ENCODE measurements around the gene GPR162. TPM values are rescaled to one million over a fixed set of nuclear protein-coding genes. Genes with fewer than 3 reads are reported as not detected.
A peak's percentile ranks its signal among the peaks of the same experiment; 100 is the strongest.
"Not testable (repeated sequence)": the region's sequence is repeated elsewhere in the genome, so short reads cannot be mapped to it uniquely, and the experiment has no call there.

GPR162 gene
- polyA plus RNA-seq, 4 donors = 26.1 to 31.5 (median 29.5) TPM

DNA sequence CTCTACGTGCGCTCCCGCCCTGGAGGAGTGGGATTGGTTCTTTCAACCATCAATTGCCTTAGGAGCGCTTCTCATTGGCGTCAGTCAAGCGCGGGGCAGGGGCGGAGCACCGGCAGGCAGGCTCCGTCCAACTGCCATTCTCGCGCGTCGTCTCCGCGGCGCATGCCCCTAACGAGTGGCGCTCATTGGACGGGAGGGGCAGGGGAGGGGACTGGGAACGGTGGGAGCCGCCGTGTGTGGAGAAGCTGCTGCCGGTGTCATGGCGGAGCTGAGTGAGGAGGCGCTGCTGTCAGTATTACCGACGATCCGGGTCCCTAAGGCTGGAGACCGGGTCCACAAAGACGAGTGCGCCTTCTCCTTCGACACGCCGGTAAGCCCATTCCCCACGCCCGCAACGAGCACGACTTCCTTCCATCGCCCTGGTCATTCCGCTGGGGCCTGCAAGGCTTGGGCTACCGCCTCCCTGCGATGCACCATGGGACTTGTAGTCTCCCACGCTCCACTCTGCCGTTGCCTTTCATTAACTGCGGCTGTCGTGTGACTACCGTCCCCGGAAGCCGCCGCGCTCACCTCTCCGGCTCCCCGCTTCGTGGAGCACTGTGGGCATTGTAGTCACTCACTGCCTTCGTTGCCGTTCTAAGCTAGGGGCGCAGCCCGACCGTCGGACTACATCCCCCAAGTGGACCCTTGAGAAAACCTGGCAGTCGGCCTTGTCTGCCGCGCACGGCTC is 30.5 kb downstream of the GPR162 start, which contains the start of gene USP5:
TSS of gene USP5 (plus strand) at position 230 of the 730 bp plus-strand sequence. CDS start at position 260, 30 bp downstream.
- DNase-seq (ENCODE audit: low read depth in 4 of 4, low spot score in 3 of 4) = peak; percentile 98 to 99 (median 99)

DNA sequence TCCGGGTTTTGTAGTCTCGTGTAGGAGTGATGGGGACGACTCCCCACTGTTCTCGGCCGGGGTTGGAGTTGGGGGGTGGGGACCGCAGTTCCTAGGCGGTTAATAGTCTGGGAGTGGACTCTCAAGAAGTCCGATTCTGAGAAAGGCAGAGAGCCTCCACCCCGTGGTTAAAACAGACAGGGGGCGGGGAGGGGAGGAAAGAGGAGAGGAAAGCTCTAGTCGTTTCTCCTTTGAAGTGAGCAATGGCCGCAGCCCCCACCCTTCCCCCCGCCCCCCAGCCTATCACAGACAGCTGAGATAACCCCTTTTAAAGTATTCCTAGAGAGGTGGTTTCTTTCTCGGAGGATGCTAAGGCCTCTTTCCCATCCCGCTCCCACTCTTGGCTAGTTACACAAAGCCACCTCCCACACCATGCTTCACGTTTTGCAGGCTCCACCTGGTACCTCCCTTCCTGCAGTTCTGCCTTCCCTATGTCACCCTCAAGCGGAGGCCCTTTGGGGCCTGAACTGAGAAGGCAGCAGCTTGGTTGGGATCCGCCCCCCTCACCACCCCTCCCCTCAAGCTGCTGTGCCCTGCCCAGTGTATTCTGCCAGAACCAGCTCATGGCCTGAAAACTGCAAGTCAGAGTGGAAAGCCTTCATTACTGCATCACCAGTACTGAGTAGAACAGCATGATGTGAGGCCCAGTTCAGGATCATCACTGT is 31.2 kb downstream of the GPR162 start:
- no peak for DNase-seq (ENCODE audit: low read depth in 4 of 4, low spot score in 3 of 4)

DNA sequence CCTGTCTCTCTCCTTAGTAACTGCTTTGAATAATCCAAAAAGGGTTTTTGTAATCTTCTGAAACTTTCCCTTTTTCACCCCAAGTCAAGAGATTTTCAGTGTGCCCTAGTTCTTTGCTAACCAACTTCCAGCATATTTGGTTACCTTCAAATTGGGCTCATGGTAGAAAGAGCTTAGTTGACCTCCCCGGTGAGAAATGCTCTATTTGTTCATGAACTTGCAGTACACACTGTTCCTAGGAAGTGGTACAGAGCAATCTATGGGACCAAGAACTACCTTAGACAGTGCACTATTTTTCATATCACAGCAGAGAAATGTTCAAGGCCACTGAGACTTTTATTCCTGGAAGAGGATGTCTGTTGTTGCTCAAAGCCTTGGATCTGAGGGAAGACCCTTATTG is 32.0 kb downstream of the GPR162 start:
- no peak for DNase-seq (ENCODE audit: low read depth in 4 of 4, low spot score in 3 of 4)

- no peak for DNase-seq (ENCODE audit: low read depth in 4 of 4, low spot score in 3 of 4)
Measured at GRCh38 chr12:6854036-6854435, 32.4 kb downstream of the GPR162 start.

- DNase-seq (ENCODE audit: low read depth in 4 of 4, low spot score in 3 of 4) = no peak
Measured at GRCh38 chr12:6855322-6855721, 33.7 kb downstream of the GPR162 start.

DNA sequence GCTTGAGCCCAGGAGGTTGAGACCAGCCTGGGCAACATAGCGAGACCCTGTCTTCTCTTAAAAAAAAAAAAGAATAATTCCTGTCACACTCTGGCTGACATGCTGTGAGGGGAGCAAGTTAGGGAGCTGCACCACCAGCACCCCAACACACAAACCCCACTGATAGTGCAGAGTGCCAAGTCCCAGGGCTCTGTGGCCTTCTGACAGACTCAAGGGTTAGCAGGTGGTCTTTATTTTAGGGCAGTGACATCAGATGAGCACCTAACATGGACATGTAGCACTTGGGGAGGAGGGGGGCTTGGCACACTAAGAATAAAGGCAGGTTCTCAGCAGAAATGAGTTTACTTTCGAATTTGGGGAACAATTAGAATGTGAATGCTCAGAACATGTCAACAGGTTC is 37.2 kb downstream of the GPR162 start:
- DNase-seq (ENCODE audit: low read depth in 4 of 4, low spot score in 3 of 4) = no peak

- no peak for DNase-seq (ENCODE audit: low read depth in 4 of 4, low spot score in 3 of 4)
Measured at GRCh38 chr12:6860116-6860515, 38.5 kb downstream of the GPR162 start.

- DNase-seq (ENCODE audit: low read depth in 4 of 4, low spot score in 3 of 4) = no peak
Measured at GRCh38 chr12:6860942-6861341, 39.3 kb downstream of the GPR162 start.

- no peak for DNase-seq (ENCODE audit: low read depth in 4 of 4, low spot score in 3 of 4)
Measured at GRCh38 chr12:6861391-6861790, 39.8 kb downstream of the GPR162 start.

- DNase-seq (ENCODE audit: low read depth in 4 of 4, low spot score in 3 of 4) = no peak
Measured at GRCh38 chr12:6863033-6863432, 41.4 kb downstream of the GPR162 start.

- DNase-seq (ENCODE audit: low read depth in 4 of 4, low spot score in 3 of 4) = no peak
Measured at GRCh38 chr12:6863586-6864321, 42.1 kb downstream of the GPR162 start.

- DNase-seq (ENCODE audit: low read depth in 4 of 4, low spot score in 3 of 4) = not testable (repeated sequence)
Measured at GRCh38 chr12:6865307-6865706, 43.7 kb downstream of the GPR162 start.

- DNase-seq (ENCODE audit: low read depth in 4 of 4, low spot score in 3 of 4) = no peak
Measured at GRCh38 chr12:6866163-6866919, 44.7 kb downstream of the GPR162 start.

DNA sequence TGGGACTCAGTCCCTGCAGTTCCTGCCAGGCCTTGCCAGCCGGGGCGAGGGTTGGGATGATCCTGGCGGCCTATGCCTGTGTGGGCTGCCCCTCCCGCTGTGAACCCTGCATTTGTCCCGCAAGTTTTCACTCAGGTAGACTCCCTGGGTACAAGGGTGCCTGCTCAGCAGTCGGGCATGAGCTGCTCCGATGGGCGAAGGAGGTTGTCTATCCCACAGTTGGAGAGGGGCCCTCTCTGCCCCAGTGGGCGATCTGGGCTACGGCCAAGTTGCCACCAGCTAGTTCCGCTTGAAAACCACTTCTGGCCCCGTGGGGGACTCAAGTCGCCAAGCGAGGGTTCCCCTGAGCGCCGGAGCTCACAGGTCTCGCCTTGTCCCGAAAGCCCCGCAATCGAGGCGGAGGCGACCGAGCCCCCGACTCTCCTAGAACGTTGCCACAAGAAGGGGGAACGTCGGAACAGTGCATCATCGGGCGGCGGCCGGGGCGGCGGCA is 45.3 kb downstream of the GPR162 start:
- DNase-seq (ENCODE audit: low read depth in 4 of 4, low spot score in 3 of 4) = no peak

DNA sequence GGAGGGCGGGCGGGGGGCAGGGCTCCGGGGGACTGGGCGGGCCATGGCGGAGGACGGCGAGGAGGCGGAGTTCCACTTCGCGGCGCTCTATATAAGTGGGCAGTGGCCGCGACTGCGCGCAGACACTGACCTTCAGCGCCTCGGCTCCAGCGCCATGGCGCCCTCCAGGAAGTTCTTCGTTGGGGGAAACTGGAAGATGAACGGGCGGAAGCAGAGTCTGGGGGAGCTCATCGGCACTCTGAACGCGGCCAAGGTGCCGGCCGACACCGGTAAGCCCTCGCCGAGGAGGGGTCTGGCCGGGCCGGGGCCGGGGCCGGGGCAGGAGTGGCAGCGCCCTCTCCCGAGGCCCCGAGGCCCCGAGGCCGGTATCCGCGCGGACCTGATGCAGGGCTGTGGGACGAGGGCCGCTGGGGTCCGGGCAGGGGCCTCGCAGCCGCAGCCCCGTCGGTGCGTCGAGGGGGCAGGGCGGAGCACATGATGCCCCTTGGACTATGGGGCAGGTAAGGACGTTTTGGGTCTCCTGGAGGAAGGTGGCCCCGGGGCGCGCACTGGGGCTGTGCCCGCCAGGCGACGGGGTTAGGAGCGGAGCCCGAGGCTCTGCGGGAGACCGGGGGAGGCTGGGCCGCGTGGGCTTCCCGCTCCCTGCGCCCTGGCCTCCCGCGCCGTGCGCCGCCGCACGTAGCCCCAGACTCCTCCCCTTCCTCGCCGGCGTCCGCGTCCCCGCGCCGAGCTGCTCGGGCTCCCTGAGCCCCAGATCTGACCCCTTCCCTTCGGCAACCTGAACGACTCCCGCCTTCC is 46.0 kb downstream of the GPR162 start, which contains the start of gene TPI1:
TSS of gene TPI1 (plus strand) at position 119 of the 798 bp plus-strand sequence. CDS start at position 155, 36 bp downstream.
- DNase-seq (ENCODE audit: low read depth in 4 of 4, low spot score in 3 of 4) = no peak

GRCh38 chr12:6868211-6869048 is 46.8 kb downstream of the GPR162 start:
- DNase-seq (ENCODE audit: low read depth in 4 of 4, low spot score in 3 of 4) = no peak

GRCh38 chr12:6869049-6870021 is 47.7 kb downstream of the GPR162 start:
- DNase-seq (ENCODE audit: low read depth in 4 of 4, low spot score in 3 of 4) = peak in 2 of 4 donors; percentile 67 to 76
